NCI-H1048 (cell line): Measurements from ENCODE around the gene C5.
"Not testable (repeated sequence)": the region's sequence is repeated elsewhere in the genome, so short reads cannot be mapped to it uniquely, and the experiment has no call there.

ENCODE experiments used
- DNase-seq: peaks from one replicate; lab custom pipeline; 2025; lab: John Stamatoyannopoulos, UW

C5 gene

GRCh38 chr9:120978987-120979386 is 71.1 kb downstream of the C5 start:
- DNase-seq = no peak

GRCh38 chr9:120977321-120977720 is 72.8 kb downstream of the C5 start:
- no peak for DNase-seq

- DNase-seq = no peak
These were observed 75.2 kb downstream of the C5 start for GRCh38 chr9:120974921-120975320.

- no peak for DNase-seq
These were observed 75.9 kb downstream of the C5 start for GRCh38 chr9:120974181-120974580.

GRCh38 chr9:120971938-120972337 is 78.1 kb downstream of the C5 start:
- no peak for DNase-seq

GRCh38 chr9:120971471-120971870 is 78.6 kb downstream of the C5 start:
- DNase-seq = not testable (repeated sequence)

GRCh38 chr9:120970244-120970643 is 79.8 kb downstream of the C5 start:
- DNase-seq = no peak

- no peak for DNase-seq
These were observed 84.1 kb downstream of the C5 start for GRCh38 chr9:120966013-120966369.

GRCh38 chr9:120965344-120966012 is 84.6 kb downstream of the C5 start:
- no peak for DNase-seq

GRCh38 chr9:120961936-120962335 is 88.1 kb downstream of the C5 start:
- no peak for DNase-seq

GRCh38 chr9:120960001-120960400 is 90.1 kb downstream of the C5 start:
- DNase-seq = no peak

GRCh38 chr9:120956862-120957261 is 93.2 kb downstream of the C5 start:
- DNase-seq = no peak

- no peak for DNase-seq
These were observed 98.0 kb downstream of the C5 start for GRCh38 chr9:120951960-120952618.

- DNase-seq = no peak
These were observed 99.4 kb downstream of the C5 start for GRCh38 chr9:120950421-120951388.

GRCh38 chr9:120949290-120949689 is 100.8 kb downstream of the C5 start:
- no peak for DNase-seq

- no peak for DNase-seq
These were observed 101.3 kb downstream of the C5 start for GRCh38 chr9:120948824-120949223.

GRCh38 chr9:120947222-120947621 is 102.9 kb downstream of the C5 start:
- no peak for DNase-seq

GRCh38 chr9:120946259-120946658 is 103.8 kb downstream of the C5 start:
- DNase-seq = no peak

- DNase-seq = no peak
These were observed 105.1 kb downstream of the C5 start for GRCh38 chr9:120944948-120945347.

GRCh38 chr9:120944434-120944843 is 105.6 kb downstream of the C5 start:
- DNase-seq = no peak

GRCh38 chr9:120942186-120943001 is 107.7 kb downstream of the C5 start:
- DNase-seq = no peak
